HepG2 (cell line): Measurements from ENCODE around the gene LRR1. TPM values are rescaled to one million over a fixed set of nuclear protein-coding genes. Genes with fewer than 3 reads are reported as not detected.

Experiments used
- CAMTA2 ChIP-seq: sonication (generic); formaldehyde crosslinking; IDR thresholded peaks from 2 replicates; pipeline ENCODE4 v1.4.0; 2020; ENCODE audit warnings: mild to moderate bottlenecking, missing genetic modification reagents, borderline replicate concordance
- CCAR2 ChIP-seq: fragments of 200-400 bp; formaldehyde crosslinking; optimal IDR thresholded peaks from 2 replicates; pipeline ENCODE3; 2018; ENCODE audit warnings: low read depth, mild to moderate bottlenecking, low read length, moderate library complexity
- E2F5 ChIP-seq: sonication (generic); formaldehyde crosslinking; conservative IDR thresholded peaks from 2 replicates; pipeline ENCODE4 v1.4.0; 2020; ENCODE audit warnings: missing genetic modification reagents
- IRF1 ChIP-seq: sonication (generic); formaldehyde crosslinking; IDR thresholded peaks from 2 replicates; pipeline ENCODE4 v1.4.0; 2020; ENCODE audit warnings: low read depth, mild to moderate bottlenecking, missing genetic modification reagents
- KMT2B ChIP-seq: IDR thresholded peaks from 2 replicates; pipeline ENCODE4 v1.6.1; 2016; ENCODE audit warnings: missing genetic modification reagents, missing compliant biosample characterization
- MIER3 ChIP-seq: IDR thresholded peaks from 2 replicates; pipeline ENCODE4 v1.6.1; 2016; ENCODE audit warnings: missing compliant biosample characterization, borderline replicate concordance
- NFKBIZ ChIP-seq: IDR thresholded peaks from 2 replicates; pipeline ENCODE4 v1.6.1; 2018; ENCODE audit warnings: missing genetic modification reagents, missing compliant biosample characterization
- PCBP2 ChIP-seq: fragments of 200-400 bp; formaldehyde crosslinking; optimal IDR thresholded peaks from 2 replicates; pipeline ENCODE3; 2018; ENCODE audit warnings: low read length, low read depth; ENCODE audit not compliant: poor library complexity, severe bottlenecking
- RNF2 ChIP-seq: fragments of 450-650 bp; conservative IDR thresholded peaks from 2 replicates; pipeline ENCODE4 v1.6.1; 2016; ENCODE audit warnings: low read depth
- RXRA ChIP-seq: sonication (generic); formaldehyde crosslinking; IDR thresholded peaks from 2 replicates; pipeline ENCODE4 v1.5.1; 2020; ENCODE audit warnings: missing genetic modification reagents
- SRSF1 ChIP-seq: fragments of 200-400 bp; formaldehyde crosslinking; optimal IDR thresholded peaks from 2 replicates; pipeline ENCODE3; 2017; ENCODE audit warnings: mild to moderate bottlenecking, low read depth, low read length, moderate library complexity
- ZBTB25 ChIP-seq: IDR thresholded peaks from 2 replicates; pipeline ENCODE4 v1.6.1; 2018; ENCODE audit warnings: missing genetic modification reagents
- ZBTB46 ChIP-seq: sonication (generic); formaldehyde crosslinking; IDR thresholded peaks from 2 replicates; pipeline ENCODE4 v1.4.0; 2020; ENCODE audit warnings: mild to moderate bottlenecking, missing genetic modification reagents, borderline replicate concordance
- ZFP36 ChIP-seq: fragments of 150-350 bp; IDR thresholded peaks from 2 replicates; pipeline ENCODE4 v1.6.1; 2018; ENCODE audit warnings: borderline replicate concordance, low read length, low read depth; ENCODE audit not compliant: partially characterized antibody
- ZNF468 ChIP-seq: sonication (generic); formaldehyde crosslinking; IDR thresholded peaks from 2 replicates; pipeline ENCODE4 v1.8.0; 2022; ENCODE audit warnings: mild to moderate bottlenecking, moderate library complexity, missing genetic modification reagents
- ZNF484 ChIP-seq: sonication (generic); formaldehyde crosslinking; IDR thresholded peaks from 2 replicates; pipeline ENCODE4 v1.5.1; 2020; ENCODE audit warnings: mild to moderate bottlenecking, low read depth, missing genetic modification reagents, borderline replicate concordance
- ZNF597 ChIP-seq: sonication (generic); formaldehyde crosslinking; IDR thresholded peaks from 2 replicates; pipeline ENCODE4 v1.5.0; 2020; ENCODE audit warnings: missing genetic modification reagents
- ZNF691 ChIP-seq: sonication (generic); formaldehyde crosslinking; IDR thresholded peaks from 2 replicates; pipeline ENCODE4 v1.4.0; 2020; ENCODE audit warnings: missing genetic modification reagents, low read depth, mild to moderate bottlenecking, borderline replicate concordance
- ZZZ3 ChIP-seq: sonication (generic); formaldehyde crosslinking; IDR thresholded peaks from 2 replicates; pipeline ENCODE4 v1.4.0; 2020; ENCODE audit warnings: missing genetic modification reagents, mild to moderate bottlenecking, borderline replicate concordance
- polyA plus RNA-seq, 8 experiments: library from polyadenylated mRNA; depleted of rRNA in 3 of 8; stranded (reverse) in 7 of 8; unstranded in 1 of 8; fragments of >200 nt; fragmentation: Illumina TruSeq in 4 of 8; extraction: Trizol in 4 of 8; gene quantifications; 2 replicates each; pipeline versions ENCODE4 v1.2.1 to v1.2.3, GENCODE V29; 2011 to 2016; ENCODE audit warnings: low read depth in 4 of 8, missing spikeins in 1 of 8, mixed read lengths in 1 of 8; ENCODE audit not compliant: insufficient read depth in 1 of 8
- total RNA-seq, 5 experiments: library from RNA; depleted of rRNA; stranded (reverse); fragments of >200 nt; fragmentation: Illumina TruSeq; extraction: Trizol; gene quantifications; 2 replicates each; pipeline ENCODE4 v1.2.3, GENCODE V29; 2016; ENCODE audit warnings: low read depth in 1 of 5

LRR1 gene
- total and polyA plus RNA-seq, 2 of the 13 experiments (the other 11 are each of a cell fraction or from before 2014, with no cell fraction given) = 7.0 to 36.2 TPM

GRCh38 chr14:49634547-49635334 lies 36.0 kb downstream of the LRR1 start, which contains the start of gene DNAAF2 (continued):
- TF ChIP-seq ZBTB46 (CRISPR knock-in tag) = peak; percentile 69; the same call in 1 of the 2 replicates
- TF ChIP-seq CCAR2 = no peak
- TF ChIP-seq ZNF468 = 0 out of 2 replicates have a peak, but pooled peaks have one; percentile 26
- TF ChIP-seq MIER3 (CRISPR knock-in tag) = no peak; the same call in 1 of the 2 replicates
- peak; percentile 49 for TF ChIP-seq SRSF1
- no peak for TF ChIP-seq ZNF484 (CRISPR knock-in tag)
- no peak; the same call in 1 of the 2 replicates for TF ChIP-seq KMT2B (CRISPR knock-in tag)
- TF ChIP-seq CAMTA2 (CRISPR knock-in tag) = 0 out of 2 replicates have a peak, but pooled peaks have one; percentile 22
- peak; percentile 77 for TF ChIP-seq RNF2
- no peak for TF ChIP-seq NFKBIZ
- TF ChIP-seq ZFP36 = no peak
- TF ChIP-seq IRF1 (CRISPR knock-in tag) = no peak
- TF ChIP-seq ZZZ3 = 0 out of 2 replicates have a peak, but pooled peaks have one; percentile 42
- peak; percentile 20; the same call in 1 of the 2 replicates for TF ChIP-seq ZNF691 (CRISPR knock-in tag)
- TF ChIP-seq E2F5 = no peak
- TF ChIP-seq ZNF597 (CRISPR knock-in tag) = no peak
- no peak for TF ChIP-seq RXRA (CRISPR knock-in tag)
- TF ChIP-seq ZBTB25 (CRISPR knock-in tag) = no peak
- TF ChIP-seq PCBP2 = no peak
